Testis (tissue), 2 donors: Measurements from ENCODE around the gene XNDC1N.

ENCODE experiments used
- POLR2A ChIP-seq: fragments of 450-650 bp; IDR thresholded peaks from one replicate; pipeline ENCODE4 v1.6.1; 2017; ENCODE audit warnings: antibody characterized with exemption, mild to moderate bottlenecking, moderate library complexity
- TF ChIP-seq, protein P1 (sequence below), 3 experiments: fragments of 450-650 bp in 2 of 3; fragments of 200-600 bp in 1 of 3; sonication (generic) in 1 of 3; IDR thresholded peaks; one replicate each; pipeline ENCODE4 v1.5.1; 2016 to 2019; ENCODE audit warnings: antibody characterized with exemption in 3 of 3, mild to moderate bottlenecking in 2 of 3, moderate library complexity in 1 of 3

DNA sequence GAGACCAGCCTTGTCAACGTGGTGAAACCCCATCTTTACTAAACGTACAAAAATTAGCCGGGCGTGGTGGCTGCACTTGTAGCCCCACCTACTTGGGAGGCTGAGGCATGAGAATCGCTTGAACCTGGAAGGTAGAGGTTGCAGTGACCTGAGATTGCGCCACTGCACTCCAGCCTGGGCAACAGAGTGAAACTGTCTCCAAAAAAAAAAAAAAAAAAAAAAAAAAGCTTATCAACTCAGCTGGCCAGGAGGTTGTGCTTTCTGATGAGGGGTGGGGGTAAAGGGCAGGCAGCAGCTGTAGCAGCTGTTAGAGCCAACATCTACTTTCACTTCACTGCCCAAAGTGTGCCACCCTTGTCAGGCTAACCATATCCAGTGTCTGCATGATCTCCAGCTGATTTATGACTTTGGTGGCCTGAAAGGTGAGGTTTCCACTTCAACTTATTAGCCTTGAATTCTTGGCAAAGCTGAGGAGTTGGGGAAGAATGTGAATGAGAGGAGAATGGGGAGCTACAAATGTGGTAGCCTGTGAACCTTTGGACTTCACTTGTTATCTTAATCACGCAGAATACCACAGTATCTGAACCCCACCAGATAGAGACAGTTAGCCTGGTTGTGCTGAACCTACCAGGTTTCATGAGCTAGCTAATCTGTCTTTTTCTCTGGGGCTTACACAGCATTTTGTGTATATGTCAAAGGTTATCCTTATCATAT is 20.1 kb upstream of the XNDC1N start:
- TF ChIP-seq POLR2A: no peak
- TF ChIP-seq, protein P1, sequence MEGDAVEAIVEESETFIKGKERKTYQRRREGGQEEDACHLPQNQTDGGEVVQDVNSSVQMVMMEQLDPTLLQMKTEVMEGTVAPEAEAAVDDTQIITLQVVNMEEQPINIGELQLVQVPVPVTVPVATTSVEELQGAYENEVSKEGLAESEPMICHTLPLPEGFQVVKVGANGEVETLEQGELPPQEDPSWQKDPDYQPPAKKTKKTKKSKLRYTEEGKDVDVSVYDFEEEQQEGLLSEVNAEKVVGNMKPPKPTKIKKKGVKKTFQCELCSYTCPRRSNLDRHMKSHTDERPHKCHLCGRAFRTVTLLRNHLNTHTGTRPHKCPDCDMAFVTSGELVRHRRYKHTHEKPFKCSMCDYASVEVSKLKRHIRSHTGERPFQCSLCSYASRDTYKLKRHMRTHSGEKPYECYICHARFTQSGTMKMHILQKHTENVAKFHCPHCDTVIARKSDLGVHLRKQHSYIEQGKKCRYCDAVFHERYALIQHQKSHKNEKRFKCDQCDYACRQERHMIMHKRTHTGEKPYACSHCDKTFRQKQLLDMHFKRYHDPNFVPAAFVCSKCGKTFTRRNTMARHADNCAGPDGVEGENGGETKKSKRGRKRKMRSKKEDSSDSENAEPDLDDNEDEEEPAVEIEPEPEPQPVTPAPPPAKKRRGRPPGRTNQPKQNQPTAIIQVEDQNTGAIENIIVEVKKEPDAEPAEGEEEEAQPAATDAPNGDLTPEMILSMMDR (IDR thresholded peaks at IDR 0.05): no peak
